NCI-H69 (cell line): ENCODE data around the gene CYLD.

Source experiments
- DNase-seq: peaks from one replicate; lab custom pipeline; 2025; lab: John Stamatoyannopoulos, UW

The CYLD gene

GRCh38 chr16:50741781-50742575 lies at the start of gene CYLD:
TSS of gene CYLD (plus strand) at chr16:50742086. CDS start at chr16:50749699, 7,613 bp downstream.
- DNase-seq = peak; percentile 97

- DNase-seq = no peak
These were observed 49.3 kb upstream of the CYLD start for GRCh38 chr16:50692644-50692998.

GRCh38 chr16:50692999-50693781 lies 48.7 kb upstream of the CYLD start, which contains the start of gene NOD2:
TSS of gene NOD2 (plus strand) at chr16:50693606. CDS start at chr16:50699496, 5,890 bp downstream.
- no peak for DNase-seq

GRCh38 chr16:50694206-50694605 lies 47.7 kb upstream of the CYLD start:
- no peak for DNase-seq

- DNase-seq = no peak
These were observed 46.6 kb upstream of the CYLD start for GRCh38 chr16:50695017-50696000.

GRCh38 chr16:50696126-50696525 lies 45.8 kb upstream of the CYLD start:
- DNase-seq = no peak

- DNase-seq = no peak
These were observed 45.1 kb upstream of the CYLD start for GRCh38 chr16:50696575-50697420.

- no peak for DNase-seq
These were observed 44.5 kb upstream of the CYLD start for GRCh38 chr16:50697421-50697715.

- DNase-seq = no peak
These were observed 43.8 kb upstream of the CYLD start for GRCh38 chr16:50697881-50698767.

- no peak for DNase-seq
These were observed 42.3 kb upstream of the CYLD start for GRCh38 chr16:50699326-50700159.

GRCh38 chr16:50702725-50703124 lies 39.2 kb upstream of the CYLD start:
- no peak for DNase-seq

- DNase-seq = no peak
These were observed 37.6 kb upstream of the CYLD start for GRCh38 chr16:50704245-50704644.

- no peak for DNase-seq
These were observed 36.3 kb upstream of the CYLD start for GRCh38 chr16:50705436-50706110.

GRCh38 chr16:50706250-50706649 lies 35.6 kb upstream of the CYLD start:
- DNase-seq = no peak

GRCh38 chr16:50708373-50709060 lies 33.4 kb upstream of the CYLD start:
- no peak for DNase-seq

GRCh38 chr16:50709061-50709684 lies 32.7 kb upstream of the CYLD start:
- DNase-seq = no peak

GRCh38 chr16:50709980-50710379 lies 31.9 kb upstream of the CYLD start:
- no peak for DNase-seq

GRCh38 chr16:50711040-50711439 lies 30.8 kb upstream of the CYLD start:
- DNase-seq = no peak
